ENCODE measurements around the gene CXCL10.
"Not testable (repeated sequence)": the region's sequence is repeated elsewhere in the genome, so short reads cannot be mapped to it uniquely, and the experiment has no call there.

CXCL10 gene

GRCh38 chr4:76023389-76023788 lies at the start of gene CXCL10:
CXCL10 (minus strand) TSS chr4:76023497; CDS start chr4:76023431, 66 bp downstream.
- DNase-seq, result no peak

DNA sequence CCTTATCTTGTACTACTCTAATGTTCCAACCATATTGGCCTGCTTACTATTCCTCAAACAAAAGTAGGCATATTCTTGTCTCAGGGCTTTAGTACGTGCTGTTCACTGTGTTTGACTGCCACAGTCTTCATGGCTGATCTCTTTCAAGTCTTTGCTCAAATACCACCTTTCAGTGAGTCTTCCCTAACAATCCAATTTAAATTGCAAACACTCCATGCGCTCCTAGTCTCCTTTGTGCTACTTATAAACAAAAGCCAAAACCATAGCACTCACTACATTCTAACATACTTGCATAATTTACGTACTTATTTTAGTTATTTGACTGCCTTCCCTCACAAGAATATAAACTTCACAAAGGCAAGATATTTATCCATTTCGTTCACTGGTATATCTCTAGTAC lies 49.5 kb upstream of the CXCL10 start:
- DNase-seq, result no peak

DNA sequence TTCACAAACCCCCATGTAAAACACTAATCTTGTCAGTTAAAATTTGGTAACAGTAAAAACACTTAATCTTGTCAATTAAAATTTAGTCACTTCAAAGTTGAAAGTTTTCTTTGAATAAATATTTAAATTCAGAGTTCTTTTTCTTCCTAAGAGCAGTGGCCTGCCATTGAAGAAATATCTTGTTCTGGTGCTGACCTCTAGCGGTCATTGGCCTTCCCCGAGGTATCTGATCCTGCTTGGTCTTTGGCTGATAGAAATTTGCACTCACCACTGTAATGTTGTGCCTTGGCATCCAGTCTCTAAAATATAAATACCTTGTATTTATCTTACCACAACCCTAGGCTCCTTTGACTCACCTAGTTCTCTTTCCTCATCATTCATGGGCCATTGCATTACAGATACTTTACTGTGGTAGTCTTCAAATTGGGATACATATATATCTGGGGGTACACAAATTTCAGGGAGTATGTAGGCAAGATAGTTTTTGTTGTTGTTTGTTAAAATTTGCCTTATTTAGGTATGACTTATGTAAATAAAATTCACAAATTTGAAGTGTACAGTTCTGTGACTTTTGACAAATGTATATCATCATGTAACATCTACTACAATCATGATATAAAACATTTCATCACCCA lies 44.5 kb upstream of the CXCL10 start:
- DNase-seq, result peak; percentile 12

DNA sequence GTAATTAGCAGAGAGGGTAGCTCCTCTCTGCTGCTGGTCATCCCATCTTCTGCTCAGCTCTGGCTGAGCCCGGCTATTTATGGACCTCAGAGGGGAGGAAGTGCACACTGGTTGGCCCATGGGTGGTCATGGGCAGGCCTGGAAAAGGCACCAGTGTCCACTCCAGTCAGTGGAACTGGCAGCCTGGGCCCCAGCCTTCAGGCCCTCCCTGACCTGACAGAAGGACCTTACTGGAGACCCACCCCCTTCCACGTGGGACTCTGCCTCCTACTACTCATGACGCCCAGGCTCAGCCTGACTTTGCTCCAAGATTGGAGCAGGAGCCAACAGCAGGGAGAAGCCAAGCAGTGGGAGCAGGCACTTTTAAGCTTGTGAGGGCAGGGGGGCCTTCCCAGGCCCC lies 43.2 kb upstream of the CXCL10 start:
- no peak for DNase-seq

DNA sequence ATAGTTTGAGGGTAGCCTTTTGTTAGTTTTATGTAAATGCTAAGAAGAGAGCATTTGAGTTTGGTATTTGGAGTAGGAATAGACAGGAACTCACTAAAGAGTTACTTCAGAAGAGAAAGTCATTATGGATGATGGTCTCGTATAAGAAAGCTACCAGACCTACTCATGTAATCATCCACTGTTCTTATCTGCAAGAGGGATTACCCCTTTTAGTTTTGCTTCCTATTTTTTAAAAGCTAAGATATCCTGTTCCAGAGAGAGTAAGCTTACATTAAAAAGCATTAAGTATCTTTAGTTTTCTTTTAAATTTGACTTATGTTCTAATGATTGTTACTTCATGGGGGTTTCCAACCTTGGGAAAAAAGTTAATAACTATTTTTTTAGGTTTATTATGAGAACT lies 38.7 kb upstream of the CXCL10 start:
- DNase-seq, result no peak

DNA sequence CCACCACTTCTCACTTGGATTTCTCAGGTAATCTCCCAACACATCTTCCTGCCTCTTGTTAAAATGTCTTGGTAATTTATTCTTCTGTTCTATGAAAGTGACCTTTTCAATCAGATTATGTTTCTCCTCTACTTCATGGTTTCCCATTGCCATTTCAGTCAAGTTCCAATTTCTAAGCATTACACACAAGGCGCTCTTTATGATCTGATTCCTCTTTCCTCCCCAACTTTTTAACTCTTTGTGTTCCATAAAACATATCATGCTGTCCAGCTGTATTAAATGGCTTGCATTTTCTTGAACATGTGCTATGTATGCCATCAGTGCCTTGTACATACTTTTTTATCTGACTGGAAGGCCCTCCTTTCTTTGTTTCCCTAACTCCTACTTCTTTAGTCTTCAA lies 38.1 kb upstream of the CXCL10 start:
- no peak for DNase-seq

DNA sequence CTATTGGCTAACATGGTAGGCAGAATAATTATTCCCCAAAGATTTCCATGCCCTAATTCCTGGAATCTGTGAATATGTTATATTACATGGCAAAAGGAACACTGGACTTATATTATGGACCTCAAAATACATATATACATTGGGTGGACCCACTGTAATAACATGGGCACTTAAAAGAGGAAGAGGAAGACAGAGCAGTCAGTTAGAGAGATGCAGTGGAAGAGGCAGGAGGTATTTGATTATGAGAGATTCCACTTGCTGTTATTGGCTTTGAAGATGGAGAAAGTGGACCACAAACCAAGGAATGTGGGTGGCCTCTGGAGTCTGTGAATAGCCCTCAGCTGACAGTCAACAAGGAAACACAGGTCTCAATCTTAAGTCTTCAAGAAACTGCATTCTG lies 37.2 kb upstream of the CXCL10 start:
- DNase-seq, result no peak

- no peak for DNase-seq
Observed at GRCh38 chr4:76059750-76060149, 36.5 kb upstream of the CXCL10 start.

GRCh38 chr4:76058888-76059426 lies 35.7 kb upstream of the CXCL10 start:
- DNase-seq, result no peak

DNA sequence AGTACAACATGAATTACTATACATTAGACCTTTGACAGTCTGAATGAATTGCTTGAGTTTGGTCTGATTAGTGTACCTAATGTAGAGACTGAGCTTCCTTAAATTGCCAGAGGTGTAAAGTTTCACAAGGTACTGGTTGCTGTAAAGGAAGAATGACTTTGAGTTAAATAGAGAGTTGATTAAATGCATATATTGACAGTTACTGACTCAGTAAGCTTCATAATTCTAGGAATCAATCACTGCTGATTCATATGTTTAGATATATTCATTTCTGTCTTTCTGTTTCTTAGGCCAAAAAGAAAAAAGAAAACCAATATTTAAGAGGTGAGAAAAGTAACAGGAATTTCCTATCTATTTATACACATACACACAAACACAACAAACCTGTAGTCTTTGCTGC lies 35.0 kb upstream of the CXCL10 start:
- DNase-seq, result no peak

GRCh38 chr4:76055421-76055820 lies 32.1 kb upstream of the CXCL10 start:
- no peak for DNase-seq

DNA sequence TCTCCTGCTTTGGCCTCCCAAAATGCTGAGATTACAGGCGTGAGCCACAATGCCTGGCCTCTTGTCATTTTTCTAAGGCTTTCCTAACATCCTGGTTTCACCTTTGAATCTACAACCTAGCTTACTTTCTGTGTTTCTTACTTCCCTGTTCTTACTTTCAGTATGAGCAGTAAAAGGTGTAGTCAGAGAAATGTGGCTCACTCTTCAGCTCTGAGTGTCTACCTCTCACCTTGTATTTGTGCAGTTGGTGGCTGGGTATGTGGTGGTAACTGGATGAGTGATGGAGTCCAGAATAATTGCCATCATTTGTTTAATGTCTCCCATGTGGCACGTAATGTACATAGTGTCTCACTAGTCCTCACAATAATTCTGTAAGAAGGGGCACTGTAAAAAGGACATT lies 31.7 kb upstream of the CXCL10 start:
- no peak for DNase-seq

DNA sequence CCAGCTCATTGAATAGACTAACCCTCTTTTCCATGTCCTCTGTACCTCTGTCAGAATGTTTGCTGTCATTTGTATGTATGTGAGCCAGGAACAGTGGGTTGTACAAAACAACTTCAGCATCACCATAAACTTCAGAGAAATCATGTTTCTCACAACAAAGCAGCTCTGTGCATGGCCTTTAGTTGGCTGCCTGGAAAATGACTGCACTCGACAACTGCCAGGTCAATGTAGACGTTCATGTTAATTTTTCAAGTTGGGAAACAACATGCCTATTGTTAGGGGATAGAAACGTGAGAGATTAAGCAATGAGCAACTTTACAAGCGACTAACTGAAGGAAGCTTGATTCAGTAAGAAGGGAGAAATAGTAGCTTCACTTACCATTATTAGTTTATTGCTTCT lies 30.4 kb upstream of the CXCL10 start:
- no peak for DNase-seq

DNA sequence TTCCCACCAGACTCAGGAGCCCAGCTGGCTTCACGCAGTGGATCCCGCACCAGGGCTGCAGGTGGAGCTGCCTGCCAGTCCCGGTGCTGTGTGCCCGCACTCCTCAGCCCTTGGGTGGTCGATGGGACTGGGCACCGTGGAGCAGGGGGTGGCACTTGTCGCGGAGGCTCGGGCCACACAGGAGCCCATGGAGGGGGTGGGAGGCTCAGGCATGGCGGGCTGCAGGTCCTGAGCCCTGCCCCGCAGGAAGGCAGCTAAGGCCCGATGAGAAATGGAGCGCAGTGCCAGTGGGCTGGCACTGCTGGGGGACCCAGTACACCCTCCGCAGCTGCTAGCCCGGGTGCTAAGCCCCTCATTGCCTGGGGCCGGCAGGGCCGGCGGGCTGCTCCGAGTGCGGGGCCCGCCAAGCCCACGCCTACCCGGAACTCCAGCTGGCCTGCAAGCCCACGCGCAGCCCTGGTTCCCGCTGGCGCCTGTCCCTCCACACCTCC lies 27.3 kb upstream of the CXCL10 start:
- not testable (repeated sequence) for DNase-seq

GRCh38 chr4:76049860-76050416 lies 26.6 kb upstream of the CXCL10 start:
- not testable (repeated sequence) for DNase-seq

- DNase-seq, result not testable (repeated sequence)
Observed at GRCh38 chr4:76044686-76045085, 21.4 kb upstream of the CXCL10 start.

- DNase-seq, result not testable (repeated sequence)
Observed at GRCh38 chr4:76043306-76043705, 20.0 kb upstream of the CXCL10 start.

DNA sequence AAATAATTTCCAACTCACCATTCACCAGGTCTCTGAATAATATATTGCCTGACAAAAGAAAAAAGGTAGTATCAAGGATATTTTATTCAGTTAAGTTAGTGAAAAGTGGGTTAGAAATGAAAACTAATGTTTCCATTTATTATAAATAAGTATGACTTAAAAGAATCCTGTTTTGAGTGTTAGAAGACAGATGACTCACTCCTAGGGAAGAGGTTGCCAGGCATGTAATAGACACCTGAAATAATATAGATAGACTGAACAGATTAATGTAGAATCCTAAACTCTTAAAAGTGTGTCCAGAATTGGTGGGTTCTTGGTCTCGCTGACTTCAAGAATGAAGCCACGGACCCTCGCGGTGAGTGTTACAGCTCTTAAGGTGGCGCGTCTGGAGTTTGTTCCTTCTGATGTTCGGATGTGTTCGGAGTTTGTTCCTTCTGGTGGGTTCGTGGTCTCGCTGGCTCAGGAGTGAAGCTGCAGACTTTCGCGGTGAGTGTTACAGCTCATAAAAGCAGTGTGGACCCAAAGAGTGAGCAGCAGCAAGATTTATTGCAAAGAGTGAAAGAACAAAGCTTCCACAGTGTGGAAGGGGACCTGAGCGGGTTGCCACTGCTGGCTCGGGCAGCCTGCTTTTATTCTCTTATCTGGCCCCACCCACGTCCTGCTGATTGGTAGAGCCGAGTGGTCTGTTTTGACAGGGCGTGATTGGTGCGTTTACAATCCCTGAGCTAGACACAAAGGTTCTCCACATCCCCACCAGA lies 19.1 kb upstream of the CXCL10 start:
- DNase-seq, result not testable (repeated sequence)

- DNase-seq, result no peak
Observed at GRCh38 chr4:76036855-76037254, 13.6 kb upstream of the CXCL10 start.

GRCh38 chr4:76035799-76036380 lies 12.6 kb upstream of the CXCL10 start, which contains the start of gene CXCL11:
CXCL11 (minus strand) TSS chr4:76036070; CDS start chr4:76035987, 83 bp downstream.
- DNase-seq, result no peak

DNA sequence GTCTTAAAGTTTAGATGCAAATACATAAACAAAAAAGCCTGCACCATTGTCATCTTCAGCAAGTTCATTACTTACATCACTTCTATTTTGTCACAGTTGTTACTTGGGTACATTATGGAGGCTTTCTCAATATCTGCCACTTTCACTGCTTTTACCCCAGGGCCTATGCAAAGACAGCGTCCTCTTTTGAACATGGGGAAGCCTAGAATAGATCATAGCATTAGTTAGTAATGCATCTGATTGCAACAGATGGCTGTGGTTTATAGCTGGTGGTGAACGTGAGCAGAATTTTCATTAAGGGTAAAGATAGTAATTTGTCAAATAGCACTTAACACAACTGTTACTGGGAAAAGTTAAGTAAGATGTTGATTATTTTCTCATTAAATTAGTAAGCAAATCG lies 11.8 kb upstream of the CXCL10 start:
- peak; percentile 54 for DNase-seq

DNA sequence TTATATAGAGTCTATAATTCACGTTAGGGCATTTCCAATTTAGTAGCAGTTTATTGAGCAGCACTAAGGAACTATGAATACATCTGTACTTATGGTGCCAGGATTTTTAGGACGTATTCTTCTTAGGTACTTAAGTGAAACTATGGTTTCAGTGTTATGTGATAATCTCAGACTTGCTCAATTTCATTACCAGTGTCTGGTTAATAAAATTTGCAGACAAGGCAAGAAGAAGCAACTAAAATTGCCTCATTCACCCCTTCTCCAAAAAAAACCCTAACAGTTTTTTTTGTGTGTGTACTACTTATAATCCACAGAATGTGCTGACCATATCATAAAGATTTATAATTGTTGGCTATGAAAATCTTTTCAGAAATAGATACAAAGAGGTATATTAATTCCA lies 6.0 kb upstream of the CXCL10 start:
- DNase-seq, result no peak

DNA sequence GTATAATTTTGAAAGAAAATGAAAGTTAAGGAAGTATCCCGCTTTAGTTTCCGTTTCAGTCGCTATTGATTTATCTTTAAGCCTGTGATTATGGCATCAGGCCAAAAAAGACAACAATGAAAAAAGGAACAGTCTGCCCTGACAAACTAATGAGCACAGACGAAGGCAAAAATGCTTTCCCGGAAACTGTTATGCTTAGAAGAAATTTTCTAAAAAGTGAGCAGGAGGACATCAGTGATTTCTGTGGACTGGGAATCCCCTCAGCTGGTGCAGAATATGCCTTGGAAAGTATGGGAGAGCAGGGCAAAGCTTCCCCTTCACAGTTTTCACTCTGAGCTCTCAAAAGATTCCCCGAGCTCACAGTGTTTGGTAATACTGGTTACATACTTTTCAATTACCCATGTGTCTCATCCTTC lies 5.1 kb upstream of the CXCL10 start:
- no peak for DNase-seq
